CD14-positive monocyte (primary cell): ENCODE measurements around the gene CCDC50. TPM values are rescaled to one million over a fixed set of nuclear protein-coding genes. Genes with fewer than 3 reads are reported as not detected.

Experiments
- DNase-seq, 3 donors: peaks; one replicate each; pipeline ENCODE4 v3.0.0-alpha.2; 2011 to 2022
- H2AFZ ChIP-seq: 2 replicates; pipeline ENCODE4 v1.6.0; 2012; ENCODE audit warnings: mild to moderate bottlenecking, low read depth, low read length, inconsistent platforms; ENCODE audit not compliant: insufficient read depth, poor library complexity, severe bottlenecking
- H3K27ac ChIP-seq, 2 donors: 1 replicate in 1 of 2; 2 replicates in 1 of 2; pipeline ENCODE4 v1.5.1; 2012 to 2013; ENCODE audit warnings: low read length in 2 of 2, control low read depth in 1 of 2, inconsistent platforms in 1 of 2, low read depth in 1 of 2, mild to moderate bottlenecking in 1 of 2
- H3K27me3 ChIP-seq, 2 donors: one replicate each; pipeline versions ENCODE4 v1.6.0 to v1.6.1; 2011 to 2013; ENCODE audit warnings: low read length in 2 of 2; ENCODE audit not compliant: control insufficient read depth in 2 of 2, insufficient read depth in 2 of 2
- H3K36me3 ChIP-seq, 2 donors: replicated peaks in 1 of 2; 1 replicate in 1 of 2; 2 replicates in 1 of 2; pipeline versions ENCODE4 v1.5.1 to v1.6.1; 2012 to 2013; ENCODE audit warnings: low read length in 2 of 2, control low read depth in 1 of 2, inconsistent platforms in 1 of 2, mild to moderate bottlenecking in 1 of 2; ENCODE audit not compliant: insufficient read depth in 2 of 2, control insufficient read depth in 1 of 2
- H3K4me1 ChIP-seq, 2 donors: 1 replicate in 1 of 2; 2 replicates in 1 of 2; pipeline versions ENCODE4 v1.5.1 to v1.6.1; 2012 to 2013; ENCODE audit warnings: low read length in 2 of 2, control low read depth in 1 of 2, inconsistent platforms in 1 of 2, mild to moderate bottlenecking in 1 of 2, moderate library complexity in 1 of 2; ENCODE audit not compliant: insufficient read depth in 2 of 2, control insufficient read depth in 1 of 2
- H3K4me2 ChIP-seq: replicated peaks from 2 replicates; pipeline ENCODE3; 2012; ENCODE audit warnings: low read length, moderate library complexity, mild to moderate bottlenecking; ENCODE audit not compliant: poor library complexity, severe bottlenecking; ENCODE audit errors: extremely low read depth
- H3K4me3 ChIP-seq, 3 experiments: fragments of 200-600 bp in 1 of 3; sonication (generic) in 1 of 3; replicated peaks in 1 of 3; 1 replicate in 2 of 3; 2 replicates in 1 of 3; pipeline ENCODE4 v1.5.1; 2011 to 2013; ENCODE audit warnings: low read length in 3 of 3, mild to moderate bottlenecking in 3 of 3, control low read depth in 2 of 3, low read depth in 2 of 3, inconsistent platforms in 1 of 3, moderate library complexity in 1 of 3
- H3K79me2 ChIP-seq: 2 replicates; pipeline ENCODE4 v1.6.0; 2012; ENCODE audit warnings: mild to moderate bottlenecking, control low read depth, inconsistent platforms, low read length, moderate library complexity; ENCODE audit not compliant: insufficient read depth
- H3K9ac ChIP-seq: 2 replicates; pipeline ENCODE4 v1.6.0; 2017; ENCODE audit warnings: low read length, mild to moderate bottlenecking; ENCODE audit not compliant: insufficient read depth, poor library complexity, severe bottlenecking
- H3K9me3 ChIP-seq, 2 donors: replicated peaks in 1 of 2; 1 replicate in 1 of 2; 2 replicates in 1 of 2; pipeline versions ENCODE4 v1.5.1 to v1.6.1; 2012 to 2013; ENCODE audit warnings: low read length in 2 of 2, control low read depth in 1 of 2; ENCODE audit not compliant: control insufficient read depth in 1 of 2, insufficient read depth in 1 of 2
- H4K20me1 ChIP-seq: 2 replicates; pipeline ENCODE4 v1.6.0; 2012; ENCODE audit warnings: mild to moderate bottlenecking, low read length, control low read depth, moderate library complexity; ENCODE audit not compliant: insufficient read depth
- H3K27ac Mint-ChIP-seq, 7 donors: one replicate each; pipeline ENCODE4 v1.8.0; 2020; ENCODE audit warnings: mild to moderate bottlenecking in 7 of 7, mixed read lengths in 7 of 7, moderate library complexity in 6 of 7, inconsistent platforms in 2 of 7
- H3K27me3 Mint-ChIP-seq, 3 donors: one replicate each; pipeline ENCODE4 v1.8.0; 2021 to 2022; ENCODE audit warnings: low read depth in 3 of 3, mild to moderate bottlenecking in 3 of 3, mixed read lengths in 3 of 3, moderate library complexity in 3 of 3, inconsistent platforms in 1 of 3
- H3K36me3 Mint-ChIP-seq, 2 donors: one replicate each; pipeline ENCODE4 v1.8.0; 2020; ENCODE audit warnings: mixed read lengths in 2 of 2, inconsistent platforms in 1 of 2, mild to moderate bottlenecking in 1 of 2
- H3K4me1 Mint-ChIP-seq: one replicate; pipeline ENCODE4 v1.8.0; 2020; ENCODE audit warnings: mild to moderate bottlenecking, mixed read lengths
- H3K4me3 Mint-ChIP-seq, 2 donors: one replicate each; pipeline ENCODE4 v1.8.0; 2020; ENCODE audit warnings: mild to moderate bottlenecking in 2 of 2, mixed read lengths in 2 of 2, moderate library complexity in 1 of 2
- H3K9me3 Mint-ChIP-seq, 7 donors: one replicate each; pipeline ENCODE4 v1.8.0; 2020 to 2022; ENCODE audit warnings: mixed read lengths in 7 of 7, mild to moderate bottlenecking in 6 of 7, moderate library complexity in 6 of 7, inconsistent platforms in 2 of 7
- WGBS: methylation state at CpG from one replicate; pipeline ENCODE4 v1.1.5; 2013; ENCODE audit warnings: missing lambda C conversion rate; ENCODE audit not compliant: insufficient coverage; 5-methylcytosine and 5-hydroxymethylcytosine counted together
- intact Hi-C, 2 donors: fragments of 100-400 bp; cut with micrococcal nuclease; formaldehyde crosslinking; loops; one replicate each; pipeline versions ENCODE4 v1.15.0 to v1.15.1; 2023
- polyA plus RNA-seq, 3 donors: library from polyadenylated mRNA; depleted of rRNA in 1 of 3; unstranded in 2 of 3; stranded (reverse) in 1 of 3; fragments of 300-500 nt in 2 of 3; fragments of >200 nt in 1 of 3; fragmentation: Illumina TruSeq in 2 of 3; gene quantifications; 1 replicate in 2 of 3; 2 replicates in 1 of 3; pipeline ENCODE4 v1.2.3, GENCODE V29; 2012 to 2021
- TF ChIP-seq, protein P1 (sequence below): fragments of 200-600 bp; IDR thresholded peaks from one replicate; pipeline ENCODE4 v1.8.0; 2022; ENCODE audit warnings: antibody characterized with exemption, mild to moderate bottlenecking

Gene CCDC50
- polyA plus RNA-seq, 3 donors, result 13.3 to 29.2 (median 25.8) TPM

GRCh38 chr3:191399918-191400317, 70.7 kb downstream of the CCDC50 start:
- Mint-ChIP-seq H3K4me1 (no peaks in the 10 kb centered on the region), H3K27ac (no peak overlapping the region), H3K36me3 (peaks cover 6 to 8% of the 10 kb centered on the region in 2 donors), H3K27me3 (peaks cover 0 to 4% (median 1%) of the 10 kb centered on the region in 3 donors), H3K4me3 (no peak overlapping the region), H3K9me3 (no peaks in the 10 kb centered on the region)
- H3K9me3 ChIP-seq, result no peaks in the 10 kb centered on the region
- H3K27ac ChIP-seq, result no peak overlapping the region
- H3K27me3 ChIP-seq, result no peaks in the 10 kb centered on the region
- no peak overlapping the region for H3K4me2 ChIP-seq
- DNase-seq, result no peak
- H3K9ac ChIP-seq, result no peak overlapping the region
- no peaks in the 10 kb centered on the region for H3K79me2 ChIP-seq
- intact Hi-C loops, result no loop called here
- no peak overlapping the region for H3K4me3 ChIP-seq
- no peak overlapping the region for H2AFZ ChIP-seq
- TF ChIP-seq, protein P1, sequence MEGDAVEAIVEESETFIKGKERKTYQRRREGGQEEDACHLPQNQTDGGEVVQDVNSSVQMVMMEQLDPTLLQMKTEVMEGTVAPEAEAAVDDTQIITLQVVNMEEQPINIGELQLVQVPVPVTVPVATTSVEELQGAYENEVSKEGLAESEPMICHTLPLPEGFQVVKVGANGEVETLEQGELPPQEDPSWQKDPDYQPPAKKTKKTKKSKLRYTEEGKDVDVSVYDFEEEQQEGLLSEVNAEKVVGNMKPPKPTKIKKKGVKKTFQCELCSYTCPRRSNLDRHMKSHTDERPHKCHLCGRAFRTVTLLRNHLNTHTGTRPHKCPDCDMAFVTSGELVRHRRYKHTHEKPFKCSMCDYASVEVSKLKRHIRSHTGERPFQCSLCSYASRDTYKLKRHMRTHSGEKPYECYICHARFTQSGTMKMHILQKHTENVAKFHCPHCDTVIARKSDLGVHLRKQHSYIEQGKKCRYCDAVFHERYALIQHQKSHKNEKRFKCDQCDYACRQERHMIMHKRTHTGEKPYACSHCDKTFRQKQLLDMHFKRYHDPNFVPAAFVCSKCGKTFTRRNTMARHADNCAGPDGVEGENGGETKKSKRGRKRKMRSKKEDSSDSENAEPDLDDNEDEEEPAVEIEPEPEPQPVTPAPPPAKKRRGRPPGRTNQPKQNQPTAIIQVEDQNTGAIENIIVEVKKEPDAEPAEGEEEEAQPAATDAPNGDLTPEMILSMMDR, result no peak
- H3K4me1 ChIP-seq, result no peaks in the 10 kb centered on the region
- peaks cover 0 to 17% of the 10 kb centered on the region in 2 donors for H3K36me3 ChIP-seq
- no peaks in the 10 kb centered on the region for H4K20me1 ChIP-seq
- 100% methylated on average over 1 of the region's 3 CpGs for WGBS

GRCh38 chr3:191401775-191402357, 72.7 kb downstream of the CCDC50 start:
- peaks cover 0 to 2% (median 0%) of the 10 kb centered on the region in 7 donors for H3K9me3 Mint-ChIP-seq

More at GRCh38 chr3:191401775-191402357, 72.7 kb downstream of the CCDC50 start:
- Histone ChIP-seq H3K4me3 (no peak overlapping the region), H3K27ac (no peak overlapping the region), H3K4me1 (no peaks in the 10 kb centered on the region), H3K9ac (no peak overlapping the region), H3K9me3 (no peaks in the 10 kb centered on the region), H4K20me1 (no peaks in the 10 kb centered on the region), H3K27me3 (no peaks in the 10 kb centered on the region), H3K79me2 (no peaks in the 10 kb centered on the region), H3K36me3 (peaks cover 0 to 6% of the 10 kb centered on the region in 2 donors), H2AFZ (no peak overlapping the region), H3K4me2 (no peak overlapping the region)
- H3K27ac Mint-ChIP-seq, result no peak overlapping the region
- no peak for DNase-seq
- no peak overlapping the region for H3K4me3 Mint-ChIP-seq
- intact Hi-C loops, result no loop called here
- H3K27me3 Mint-ChIP-seq, result peaks cover 0 to 5% (median 4%) of the 10 kb centered on the region in 3 donors
- H3K4me1 Mint-ChIP-seq, result no peaks in the 10 kb centered on the region
- WGBS, result 82% methylated on average over 8 of the region's 12 CpGs
- TF ChIP-seq, protein P1, result no peak
- peaks cover 2 to 3% of the 10 kb centered on the region in 2 donors for H3K36me3 Mint-ChIP-seq
